ENCODE measurements around the gene DMKN.

DNA sequence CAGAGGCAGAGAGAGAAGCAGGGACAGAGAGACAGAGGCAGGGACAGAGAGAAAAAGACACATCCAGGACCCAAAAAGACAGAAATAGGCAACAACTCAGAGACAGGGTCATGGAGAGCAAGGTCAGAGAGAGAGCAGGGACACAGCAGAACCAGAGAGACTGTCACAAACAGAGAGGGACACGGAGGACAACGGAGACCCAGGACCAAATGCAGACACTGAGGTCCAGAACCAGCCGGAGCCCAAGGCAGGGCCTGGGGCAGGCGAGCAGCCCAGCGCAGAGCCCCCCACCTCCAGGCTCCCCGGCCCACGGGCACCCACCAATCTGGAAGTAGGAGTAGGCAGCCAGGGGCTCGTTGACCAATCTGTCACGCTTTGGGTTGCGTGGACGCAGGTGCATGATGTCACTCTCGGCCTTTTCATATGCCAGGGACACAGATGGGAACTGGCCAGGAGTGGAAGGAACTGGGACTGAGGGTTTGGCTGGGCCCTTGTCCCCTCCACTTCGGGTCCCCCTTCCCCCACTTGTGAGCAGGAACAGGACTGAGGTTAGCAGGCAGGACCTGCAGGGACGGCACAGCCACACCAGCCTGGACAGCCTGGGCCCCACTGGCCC lies 40.0 kb upstream of the DMKN start:
- TF ChIP-seq POLR2A (IDR thresholded peaks at IDR 0.05; ENCODE audit: low read depth, low read length) (no peak), CTCF (conservative IDR thresholded peaks at IDR 0.05; ENCODE audit: low read depth, low read length) (no peak), RCOR1 (IDR thresholded peaks at IDR 0.05; ENCODE audit: insufficient replicate concordance, low read length) (no peak)

Data from IMR-90 (cell line).